B cell (primary cell): Measurements from ENCODE around the gene PDCD7. TPM values are rescaled to one million over a fixed set of nuclear protein-coding genes. Genes with fewer than 3 reads are reported as not detected.

ENCODE experiments used
- ATAC-seq: fragments of 200-7000 bp; cut with Tn5 transposase; one replicate; pipeline ENCODE4 v1.10.0; 2021; ENCODE audit warnings: low read depth, mild to moderate bottlenecking, moderate number of reproducible peaks, moderate library complexity
- CTCF ChIA-PET: fragments of 350-600 bp; sonication (Branson Sonifier 250); formaldehyde crosslinking; loops from one replicate; lab custom pipeline; 2021; ENCODE audit warnings: antibody characterized with exemption, inconsistent platforms; lab: Charles Lee
- POLR2A ChIA-PET: fragments of 350-600 bp; sonication (Branson Sonifier 250); formaldehyde crosslinking; loops from one replicate; lab custom pipeline; 2021; ENCODE audit warnings: antibody characterized with exemption; lab: Charles Lee
- DNase-seq: peaks from one replicate; pipeline ENCODE4 v3.0.0; 2013
- H2AFZ ChIP-seq: 2 replicates; pipeline ENCODE4 v1.6.1; 2012; ENCODE audit warnings: mild to moderate bottlenecking, low read depth, low read length; ENCODE audit not compliant: insufficient read depth, poor library complexity, severe bottlenecking
- H3K27ac ChIP-seq, 2 donors: 1 replicate in 1 of 2; 2 replicates in 1 of 2; pipeline ENCODE4 v1.5.1; 2012 to 2013; ENCODE audit warnings: low read length in 2 of 2, mild to moderate bottlenecking in 2 of 2, moderate library complexity in 1 of 2
- H3K27me3 ChIP-seq, 4 experiments: fragments of 200-600 bp in 1 of 4; sonication (generic) in 1 of 4; replicated peaks in 1 of 4; 1 replicate in 2 of 4; 2 replicates in 2 of 4; pipeline versions ENCODE4 v1.6.1 to v1.7.0; 2013 to 2016; ENCODE audit warnings: low read length in 3 of 4, mild to moderate bottlenecking in 2 of 4, mixed read lengths in 1 of 4, moderate library complexity in 1 of 4; ENCODE audit not compliant: insufficient read depth in 4 of 4, control insufficient read depth in 3 of 4; ENCODE audit errors: control extremely low read depth in 1 of 4
- H3K36me3 ChIP-seq, 2 experiments: replicated peaks in 1 of 2; 1 replicate in 1 of 2; 2 replicates in 1 of 2; pipeline versions ENCODE4 v1.6.1 to v1.7.1; 2013; ENCODE audit warnings: low read length in 1 of 2; ENCODE audit not compliant: insufficient read depth in 2 of 2, control insufficient read depth in 1 of 2; ENCODE audit errors: control extremely low read depth in 1 of 2, extremely low read depth in 1 of 2
- H3K4me1 ChIP-seq, 2 donors: fragments of 200-600 bp in 1 of 2; sonication (generic) in 1 of 2; 1 replicate in 1 of 2; 2 replicates in 1 of 2; pipeline versions ENCODE4 v1.5.1 to v1.6.1; 2013 to 2017; ENCODE audit warnings: low read length in 2 of 2; ENCODE audit not compliant: control insufficient read depth in 2 of 2, insufficient read depth in 2 of 2
- H3K4me2 ChIP-seq: replicated peaks from 2 replicates; pipeline ENCODE3; 2012; ENCODE audit warnings: mild to moderate bottlenecking, low read depth, low read length; ENCODE audit not compliant: poor library complexity, severe bottlenecking
- H3K4me3 ChIP-seq, 5 experiments: fragments of 200-600 bp in 1 of 5; sonication (generic) in 1 of 5; 1 replicate in 3 of 5; 2 replicates in 2 of 5; pipeline versions ENCODE4 v1.5.1 to v1.7.0; 2011 to 2016; ENCODE audit warnings: low read length in 4 of 5, mild to moderate bottlenecking in 4 of 5, low read depth in 2 of 5, control low read depth in 1 of 5, moderate library complexity in 1 of 5; ENCODE audit not compliant: insufficient read depth in 1 of 5; ENCODE audit errors: control extremely low read depth in 1 of 5, extremely low read depth in 1 of 5
- H3K79me2 ChIP-seq: fragments of 200-600 bp; sonication (generic); one replicate; pipeline ENCODE4 v1.6.0; 2016; ENCODE audit warnings: low read length; ENCODE audit not compliant: control insufficient read depth, insufficient read depth
- H3K9ac ChIP-seq: fragments of 200-600 bp; sonication (generic); 2 replicates; pipeline ENCODE4 v1.6.1; 2017; ENCODE audit warnings: mild to moderate bottlenecking, low read length, moderate library complexity
- H3K9me3 ChIP-seq, 3 donors: one replicate each; pipeline versions ENCODE4 v1.6.1 to v1.7.1; 2013; ENCODE audit warnings: low read length in 2 of 3; ENCODE audit not compliant: control insufficient read depth in 2 of 3, insufficient read depth in 1 of 3; ENCODE audit errors: control extremely low read depth in 1 of 3
- H4K20me1 ChIP-seq: 2 replicates; pipeline ENCODE4 v1.6.0; 2012; ENCODE audit warnings: mild to moderate bottlenecking, low read length; ENCODE audit not compliant: insufficient read depth, control insufficient read depth, poor library complexity, severe bottlenecking
- H3K27ac Mint-ChIP-seq: one replicate; pipeline ENCODE4 v1.8.0; 2021; ENCODE audit warnings: mixed read lengths
- H3K27me3 Mint-ChIP-seq: one replicate; pipeline ENCODE4 v1.8.0; 2021; ENCODE audit warnings: mixed read lengths
- H3K4me1 Mint-ChIP-seq: one replicate; pipeline ENCODE4 v1.8.0; 2021; ENCODE audit warnings: mixed read lengths
- H3K4me3 Mint-ChIP-seq: one replicate; pipeline ENCODE4 v1.8.0; 2021; ENCODE audit warnings: mixed read lengths
- H3K9me3 Mint-ChIP-seq: one replicate; pipeline ENCODE4 v1.8.0; 2022; ENCODE audit warnings: mixed read lengths; ENCODE audit not compliant: insufficient read depth
- EZH2 ChIP-seq: IDR thresholded peaks from 2 replicates; pipeline ENCODE4 v1.6.1; 2012; ENCODE audit warnings: borderline replicate concordance, low read depth, mild to moderate bottlenecking, moderate library complexity, low read length; ENCODE audit not compliant: insufficient read depth, poor library complexity, severe bottlenecking
- WGBS: methylation state at CpG from one replicate; pipeline ENCODE4 v1.1.5; 2013; ENCODE audit warnings: missing lambda C conversion rate; ENCODE audit not compliant: insufficient coverage; 5-methylcytosine and 5-hydroxymethylcytosine counted together
- intact Hi-C: fragments of 100-400 bp; cut with micrococcal nuclease; formaldehyde crosslinking; loops from one replicate; pipeline ENCODE4 v1.10.0; 2022
- polyA plus RNA-seq: library from polyadenylated mRNA; depleted of rRNA; stranded (reverse); fragments of >200 nt; gene quantifications from 2 replicates; pipeline ENCODE4 v1.2.3, GENCODE V29; 2012
- total RNA-seq, 2 donors: library from RNA; stranded (reverse); fragments of 120-200 nt in 1 of 2; gene quantifications; 1 replicate in 1 of 2; 2 replicates in 1 of 2; pipeline versions ENCODE4 v1.2.3 to v1.2.4, GENCODE V29; 2013 to 2022
- TF ChIP-seq, protein P1 (sequence below): fragments of 200-600 bp; IDR thresholded peaks from one replicate; pipeline ENCODE4 v1.8.0; 2022; ENCODE audit warnings: antibody characterized with exemption, mild to moderate bottlenecking

PDCD7 gene
- total and polyA plus RNA-seq, 2 donors (not counting 1 experiment from before 2014, with no cell fraction given), result 34.6 to 47.0 TPM

DNA sequence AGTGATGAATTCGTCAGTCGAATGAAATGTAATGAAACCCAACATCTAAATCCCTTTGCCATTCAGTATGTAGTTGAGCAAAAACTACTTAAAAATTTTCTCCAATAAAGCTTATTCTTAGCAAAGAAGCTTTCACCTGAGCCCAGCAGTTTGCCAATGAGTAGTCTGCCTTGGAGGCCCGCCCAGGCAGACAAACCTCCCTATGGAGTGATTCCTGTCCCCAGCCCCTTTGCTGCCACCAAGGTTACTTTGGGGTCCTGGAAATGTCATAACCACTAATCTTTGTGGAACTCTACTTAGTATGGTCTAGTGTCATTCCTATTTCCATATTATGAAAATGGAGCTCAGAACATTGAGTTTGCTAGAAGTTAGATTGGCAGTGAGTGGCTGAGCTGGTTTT is 30.7 kb downstream of the PDCD7 start:
- Histone ChIP-seq H2AFZ (no peak overlapping the region), H3K4me3 (no peak overlapping the region), H3K79me2 (no peaks in the 10 kb centered on the region), H3K36me3 (peaks cover 1 to 26% of the 10 kb centered on the region in 2 experiments), H3K27ac (no peak overlapping the region), H3K4me1 (no peaks in the 10 kb centered on the region), H4K20me1 (no peaks in the 10 kb centered on the region), H3K9ac (no peak overlapping the region), H3K27me3 (no peaks in the 10 kb centered on the region), H3K4me2 (no peak overlapping the region), H3K9me3 (no peaks in the 10 kb centered on the region)
- no peak for DNase-seq
- Mint-ChIP-seq H3K4me1 (no peaks in the 10 kb centered on the region), H3K9me3 (no peaks in the 10 kb centered on the region), H3K27ac (no peak overlapping the region), H3K27me3 (no peaks in the 10 kb centered on the region), H3K4me3 (no peak overlapping the region)
- POLR2A ChIA-PET, result no interaction called here
- TF ChIP-seq EZH2, result no peak
- TF ChIP-seq, protein P1, sequence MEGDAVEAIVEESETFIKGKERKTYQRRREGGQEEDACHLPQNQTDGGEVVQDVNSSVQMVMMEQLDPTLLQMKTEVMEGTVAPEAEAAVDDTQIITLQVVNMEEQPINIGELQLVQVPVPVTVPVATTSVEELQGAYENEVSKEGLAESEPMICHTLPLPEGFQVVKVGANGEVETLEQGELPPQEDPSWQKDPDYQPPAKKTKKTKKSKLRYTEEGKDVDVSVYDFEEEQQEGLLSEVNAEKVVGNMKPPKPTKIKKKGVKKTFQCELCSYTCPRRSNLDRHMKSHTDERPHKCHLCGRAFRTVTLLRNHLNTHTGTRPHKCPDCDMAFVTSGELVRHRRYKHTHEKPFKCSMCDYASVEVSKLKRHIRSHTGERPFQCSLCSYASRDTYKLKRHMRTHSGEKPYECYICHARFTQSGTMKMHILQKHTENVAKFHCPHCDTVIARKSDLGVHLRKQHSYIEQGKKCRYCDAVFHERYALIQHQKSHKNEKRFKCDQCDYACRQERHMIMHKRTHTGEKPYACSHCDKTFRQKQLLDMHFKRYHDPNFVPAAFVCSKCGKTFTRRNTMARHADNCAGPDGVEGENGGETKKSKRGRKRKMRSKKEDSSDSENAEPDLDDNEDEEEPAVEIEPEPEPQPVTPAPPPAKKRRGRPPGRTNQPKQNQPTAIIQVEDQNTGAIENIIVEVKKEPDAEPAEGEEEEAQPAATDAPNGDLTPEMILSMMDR, result no peak
- ATAC-seq, result no peak
- WGBS, result 90% methylated on average over 2 of the region's 3 CpGs
- intact Hi-C loops, result no loop called here
- CTCF ChIA-PET, result interaction anchor here (0.8 to 1.9 kb wide), 2 partner anchors 32 to 69 kb away, joined by 3 to 7 read pairs; no protein-coding TSS in a partner anchor

DNA sequence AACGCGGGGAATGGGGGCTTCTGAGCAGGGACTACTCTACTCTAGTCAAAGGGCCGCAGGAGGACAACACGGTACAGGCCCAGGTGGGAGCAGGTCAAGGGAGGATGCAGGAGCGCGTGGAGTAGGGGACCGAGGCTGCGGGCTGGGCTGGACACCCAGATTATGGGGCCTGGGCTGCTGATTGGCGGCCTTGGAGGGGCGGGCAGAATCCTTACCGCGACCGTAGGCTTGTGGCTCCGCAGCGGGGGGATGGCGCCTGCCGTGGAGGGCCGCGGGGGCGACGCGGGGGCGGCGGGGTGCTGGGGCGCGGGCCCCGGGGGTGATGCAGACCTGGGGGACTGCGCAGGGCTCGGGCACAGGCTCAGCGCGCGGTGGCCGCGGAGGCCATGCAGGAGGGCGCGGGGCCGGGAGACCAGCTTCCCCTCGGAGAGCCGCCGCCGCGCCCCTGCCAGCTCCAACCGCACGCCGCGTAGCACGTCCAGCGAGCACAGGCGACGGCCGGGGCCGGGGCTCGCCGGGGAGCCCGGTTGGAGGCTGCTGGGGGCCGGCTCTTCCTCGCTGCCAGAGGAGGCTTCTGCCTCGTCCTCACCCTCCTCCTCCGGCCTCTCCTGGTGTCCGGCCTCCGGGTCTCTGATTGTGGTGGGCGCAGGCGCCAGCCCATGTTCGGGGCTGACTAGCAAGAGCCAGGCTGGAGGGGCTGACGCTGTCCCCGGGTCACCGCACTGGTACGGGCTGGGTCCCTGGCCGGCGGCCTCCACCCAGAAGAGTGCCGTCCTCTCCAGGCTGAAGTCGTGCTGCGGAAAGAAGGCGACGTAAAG is 31.5 kb downstream of the PDCD7 start:
- Histone ChIP-seq H3K27ac (no peak overlapping the region), H3K79me2 (no peaks in the 10 kb centered on the region), H2AFZ (no peak overlapping the region), H3K9me3 (no peaks in the 10 kb centered on the region), H3K4me1 (no peaks in the 10 kb centered on the region), H3K27me3 (no peaks in the 10 kb centered on the region), H3K4me3 (no peak overlapping the region), H3K36me3 (peaks cover 1 to 26% of the 10 kb centered on the region in 2 experiments), H3K9ac (no peak overlapping the region), H3K4me2 (no peak overlapping the region), H4K20me1 (no peaks in the 10 kb centered on the region)
- no peaks in the 10 kb centered on the region for H3K27me3 Mint-ChIP-seq
- H3K4me1 Mint-ChIP-seq, result no peaks in the 10 kb centered on the region
- H3K4me3 Mint-ChIP-seq, result no peak overlapping the region
- no peak overlapping the region for H3K27ac Mint-ChIP-seq
- CTCF ChIA-PET, result interaction anchor here (0.8 to 1.9 kb wide), 8 partner anchors 9 to 83 kb away, joined by 3 to 7 read pairs (median 4); partner anchors contain the start of gene UBAP1L
- 93% methylated on average over 72 of the region's 75 CpGs for WGBS
- ATAC-seq, result no peak
- no peaks in the 10 kb centered on the region for H3K9me3 Mint-ChIP-seq
- DNase-seq, result no peak
- TF ChIP-seq, protein P1, result no peak
- TF ChIP-seq EZH2, result no peak
- intact Hi-C loops, result no loop called here
- POLR2A ChIA-PET, result no interaction called here
